SK-N-SH (cell line): ENCODE results near the gene TMEM213.

Experiments used
- MXI1 ChIP-seq: IDR thresholded peaks from 2 replicates; pipeline ENCODE4 v1.6.1; 2012; ENCODE audit warnings: mild to moderate bottlenecking, low read depth, low read length, improper control_type of control experiment
- POLR2AphosphoS5 ChIP-seq: IDR thresholded peaks from 2 replicates; pipeline ENCODE4 v1.6.1; 2012; ENCODE audit warnings: low read depth, low read length
- RCOR1 ChIP-seq: fragments of 150-350 bp; IDR thresholded peaks from 2 replicates; pipeline ENCODE4 v1.6.1; 2017; ENCODE audit warnings: antibody characterized with exemption, low read length
- TCF12 ChIP-seq: IDR thresholded peaks from 2 replicates; pipeline ENCODE4 v1.4.0; 2012
- TEAD4 ChIP-seq: IDR thresholded peaks from 2 replicates; pipeline ENCODE4 v1.4.0; 2012; ENCODE audit warnings: mild to moderate bottlenecking, borderline replicate concordance; ENCODE audit not compliant: insufficient read depth
- YY1 ChIP-seq: IDR thresholded peaks from 2 replicates; pipeline ENCODE4 v1.4.0; 2012; ENCODE audit warnings: low read depth, mild to moderate bottlenecking
- TF ChIP-seq, protein P1 (sequence below): fragments of 200-600 bp; sonication (generic); IDR thresholded peaks from 2 replicates; pipeline ENCODE4 v1.6.1; 2017; ENCODE audit warnings: antibody characterized with exemption, mild to moderate bottlenecking, moderate library complexity

DNA sequence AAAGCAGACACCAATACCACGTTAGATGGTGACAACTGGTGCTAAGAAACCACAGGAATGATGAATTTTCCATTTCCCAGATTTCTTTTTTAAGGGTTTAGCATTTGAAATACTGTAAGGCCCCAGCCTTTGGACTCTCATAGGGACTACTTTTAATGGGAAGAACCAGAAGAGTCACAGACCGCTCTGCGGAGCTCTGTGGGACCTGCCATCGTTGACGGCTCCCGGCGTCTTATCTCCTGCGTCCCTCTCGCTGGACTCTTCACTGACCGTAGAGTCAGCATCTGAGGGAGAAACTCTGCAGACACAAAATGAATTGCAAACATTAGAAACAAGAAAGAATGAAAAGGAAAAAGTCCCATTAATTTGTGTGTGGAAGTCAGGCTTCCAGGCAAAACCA is 81.6 kb downstream of the TMEM213 start:
- no peak for TF ChIP-seq TEAD4
- TF ChIP-seq TCF12, result no peak
- TF ChIP-seq POLR2AphosphoS5, result no peak
- TF ChIP-seq YY1, result no peak
- TF ChIP-seq MXI1, result no peak
- no peak for TF ChIP-seq RCOR1
- TF ChIP-seq, protein P1, sequence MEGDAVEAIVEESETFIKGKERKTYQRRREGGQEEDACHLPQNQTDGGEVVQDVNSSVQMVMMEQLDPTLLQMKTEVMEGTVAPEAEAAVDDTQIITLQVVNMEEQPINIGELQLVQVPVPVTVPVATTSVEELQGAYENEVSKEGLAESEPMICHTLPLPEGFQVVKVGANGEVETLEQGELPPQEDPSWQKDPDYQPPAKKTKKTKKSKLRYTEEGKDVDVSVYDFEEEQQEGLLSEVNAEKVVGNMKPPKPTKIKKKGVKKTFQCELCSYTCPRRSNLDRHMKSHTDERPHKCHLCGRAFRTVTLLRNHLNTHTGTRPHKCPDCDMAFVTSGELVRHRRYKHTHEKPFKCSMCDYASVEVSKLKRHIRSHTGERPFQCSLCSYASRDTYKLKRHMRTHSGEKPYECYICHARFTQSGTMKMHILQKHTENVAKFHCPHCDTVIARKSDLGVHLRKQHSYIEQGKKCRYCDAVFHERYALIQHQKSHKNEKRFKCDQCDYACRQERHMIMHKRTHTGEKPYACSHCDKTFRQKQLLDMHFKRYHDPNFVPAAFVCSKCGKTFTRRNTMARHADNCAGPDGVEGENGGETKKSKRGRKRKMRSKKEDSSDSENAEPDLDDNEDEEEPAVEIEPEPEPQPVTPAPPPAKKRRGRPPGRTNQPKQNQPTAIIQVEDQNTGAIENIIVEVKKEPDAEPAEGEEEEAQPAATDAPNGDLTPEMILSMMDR, result no peak
